AG04450 (cell line): ENCODE results near the gene HOXB9. TPM values are rescaled to one million over a fixed set of nuclear protein-coding genes. Genes with fewer than 3 reads are reported as not detected.

ENCODE experiments used
- CTCF ChIA-PET: fragments of 300-600, 350-600 bp; formaldehyde crosslinking; extraction: SDS; loops from one replicate; lab custom pipeline; 2022; ENCODE audit warnings: antibody characterized with exemption, inconsistent platforms; lab: Charles Lee
- POLR2A ChIA-PET: fragments of 350-600 bp; formaldehyde crosslinking; extraction: SDS; loops from one replicate; lab custom pipeline; 2021; ENCODE audit warnings: antibody characterized with exemption, inconsistent platforms; lab: Yijun Ruan, JAX
- DNase-seq: peaks from one replicate; pipeline ENCODE4 v3.0.0-alpha.2; 2011; ENCODE audit warnings: low read depth, low spot score
- H3K27ac ChIP-seq: one replicate; pipeline ENCODE4 v1.5.1; 2012; ENCODE audit warnings: low read depth, low read length, control low read depth
- H3K27me3 ChIP-seq: one replicate; pipeline ENCODE4 v1.6.0; 2012; ENCODE audit warnings: low read length; ENCODE audit not compliant: control insufficient read depth, insufficient read depth
- H3K4me3 ChIP-seq: 2 replicates; pipeline ENCODE4 v1.5.1; 2011; ENCODE audit warnings: mild to moderate bottlenecking, low read depth, low read length, control low read depth
- H3K9me3 ChIP-seq: 2 replicates; pipeline ENCODE4 v1.5.1; 2012; ENCODE audit warnings: low read length; ENCODE audit not compliant: control insufficient read depth, insufficient read depth
- CTCF ChIP-seq: IDR thresholded peaks from 2 replicates; pipeline ENCODE4 v1.5.1; 2011; ENCODE audit warnings: low read depth, low read length, control low read depth, inconsistent platforms
- polyA plus RNA-seq: library from polyadenylated mRNA; depleted of rRNA; stranded (reverse); fragments of >200 nt; gene quantifications from 2 replicates; pipeline ENCODE4 v1.2.3, GENCODE V29; 2011

Gene HOXB9
- polyA plus RNA-seq, 1 experiment: 0.02 TPM

- Histone ChIP-seq H3K27me3 (peaks cover 5% of the 10 kb centered on the region), H3K27ac (no peak overlapping the region), H3K9me3 (no peaks in the 10 kb centered on the region; the same call in 1 of the 2 replicates), H3K4me3 (no peak overlapping the region)
- no peak for DNase-seq
- no peak for TF ChIP-seq CTCF
- ChIA-PET POLR2A (no interaction called here), CTCF (no interaction called here)
These were observed 26.8 kb downstream of the HOXB9 start for GRCh38 chr17:48599354-48599753.

GRCh38 chr17:48598736-48599135, 27.4 kb downstream of the HOXB9 start:
- no peak for TF ChIP-seq CTCF
- peak overlapping the region; percentile 76 for H3K4me3 ChIP-seq
- ChIA-PET CTCF (interaction anchor here (0.8 kb wide), 1 partner anchor 247 kb away, joined by 3 read pairs; no protein-coding TSS in a partner anchor), POLR2A (interaction anchor here (0.7 to 3.0 kb wide), 4 partner anchors 11 to 50 kb away, joined by 3 to 13 read pairs (median 4); no protein-coding TSS in a partner anchor)
- no peaks in the 10 kb centered on the region; the same call in 1 of the 2 replicates for H3K9me3 ChIP-seq
- peak overlapping the region; percentile 83 for H3K27ac ChIP-seq
- no peak for DNase-seq
- peaks cover 2% of the 10 kb centered on the region for H3K27me3 ChIP-seq

- CTCF ChIA-PET: interaction anchor here (0.6 to 0.8 kb wide), 2 partner anchors 76 to 247 kb away, joined by 3 read pairs; no protein-coding TSS in a partner anchor
- peak overlapping the region; percentile 83 for H3K27ac ChIP-seq
- H3K27me3 ChIP-seq: peaks cover 2% of the 10 kb centered on the region
- H3K9me3 ChIP-seq: no peaks in the 10 kb centered on the region; the same call in 1 of the 2 replicates
- H3K4me3 ChIP-seq: peak overlapping the region; percentile 76
- POLR2A ChIA-PET: interaction anchor here (0.7 to 3.0 kb wide), 6 partner anchors 10 to 549 kb away, joined by 3 to 13 read pairs (median 4); partner anchors contain the start of gene NFE2L1
- no peak for DNase-seq
- TF ChIP-seq CTCF: no peak
These were observed 28.2 kb downstream of the HOXB9 start for GRCh38 chr17:48597778-48598631.

- no peak for TF ChIP-seq CTCF
- CTCF ChIA-PET: interaction anchor here (0.6 kb wide), 1 partner anchor 76 kb away, joined by 3 read pairs; no protein-coding TSS in a partner anchor
- Histone ChIP-seq H3K9me3 (no peaks in the 10 kb centered on the region; the same call in 1 of the 2 replicates), H3K27me3 (peaks cover 2% of the 10 kb centered on the region), H3K27ac (peak overlapping the region; percentile 83), H3K4me3 (peak overlapping the region; percentile 76)
- POLR2A ChIA-PET: interaction anchor here (1.0 to 3.0 kb wide), 6 partner anchors 10 to 549 kb away, joined by 3 to 13 read pairs (median 4); partner anchors contain the start of gene NFE2L1
- DNase-seq: no peak
These were observed 28.7 kb downstream of the HOXB9 start for GRCh38 chr17:48597528-48597777.
